ENCODE results near the gene BUD31. TPM values are rescaled to one million over a fixed set of nuclear protein-coding genes. Genes with fewer than 3 reads are reported as not detected.

The BUD31 gene
- total and polyA plus RNA-seq, 4 donors: 18.5 to 55.9 (median 32.0) TPM

- Histone ChIP-seq H3K27ac (ENCODE audit: low read depth in 1 of 2, low read length in 2 of 2) (no peak overlapping the region), H3K4me1 (ENCODE audit: control insufficient read depth in 4 of 4, insufficient read depth in 4 of 4, low read length in 3 of 4) (peaks cover 8 to 30% (median 19%) of the 10 kb centered on the region in 4 donors), H3K9me3 (ENCODE audit: control insufficient read depth in 4 of 4, low read length in 3 of 4) (no peaks in the 10 kb centered on the region), H3K9ac (ENCODE audit: low read depth in 1 of 2, low read length in 2 of 2) (no peak overlapping the region), H3K4me3 (ENCODE audit: low read depth in 1 of 3, low read length in 3 of 3) (no peak overlapping the region), H3K27me3 (ENCODE audit: control insufficient read depth in 4 of 4, insufficient read depth in 4 of 4, low read length in 3 of 4) (no peaks in the 10 kb centered on the region), H3K36me3 (ENCODE audit: control insufficient read depth in 4 of 4, insufficient read depth in 3 of 4, low read depth in 1 of 4, low read length in 3 of 4) (peaks cover 7 to 47% (median 16%) of the 10 kb centered on the region in 4 donors)
- no peak for DNase-seq (ENCODE audit: low spot score)
- WGBS: 94% methylated on average over 4 of the region's 4 CpGs
- TF ChIP-seq FOXA2 (IDR thresholded peaks at IDR 0.05) (no peak), NR2F2 (IDR thresholded peaks at IDR 0.05) (no peak), CTCF (IDR thresholded peaks at IDR 0.05; ENCODE audit: low read depth, low read length, missing input control) (no peak), TAF1 (conservative IDR thresholded peaks at IDR 0.05) (no peak), FOXA1 (IDR thresholded peaks at IDR 0.05) (no peak), GABPA (IDR thresholded peaks at IDR 0.05 in 1 of 2, conservative IDR thresholded peaks at IDR 0.05 in 1 of 2) (no peak), HNF4A (conservative IDR thresholded peaks at IDR 0.05) (no peak), RXRA (IDR thresholded peaks at IDR 0.05) (no peak), EGR1 (IDR thresholded peaks at IDR 0.05; ENCODE audit: low read depth in 2 of 2) (no peak)
- TF ChIP-seq, protein P1, sequence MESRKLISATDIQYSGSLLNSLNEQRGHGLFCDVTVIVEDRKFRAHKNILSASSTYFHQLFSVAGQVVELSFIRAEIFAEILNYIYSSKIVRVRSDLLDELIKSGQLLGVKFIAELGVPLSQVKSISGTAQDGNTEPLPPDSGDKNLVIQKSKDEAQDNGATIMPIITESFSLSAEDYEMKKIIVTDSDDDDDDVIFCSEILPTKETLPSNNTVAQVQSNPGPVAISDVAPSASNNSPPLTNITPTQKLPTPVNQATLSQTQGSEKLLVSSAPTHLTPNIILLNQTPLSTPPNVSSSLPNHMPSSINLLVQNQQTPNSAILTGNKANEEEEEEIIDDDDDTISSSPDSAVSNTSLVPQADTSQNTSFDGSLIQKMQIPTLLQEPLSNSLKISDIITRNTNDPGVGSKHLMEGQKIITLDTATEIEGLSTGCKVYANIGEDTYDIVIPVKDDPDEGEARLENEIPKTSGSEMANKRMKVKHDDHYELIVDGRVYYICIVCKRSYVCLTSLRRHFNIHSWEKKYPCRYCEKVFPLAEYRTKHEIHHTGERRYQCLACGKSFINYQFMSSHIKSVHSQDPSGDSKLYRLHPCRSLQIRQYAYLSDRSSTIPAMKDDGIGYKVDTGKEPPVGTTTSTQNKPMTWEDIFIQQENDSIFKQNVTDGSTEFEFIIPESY (IDR thresholded peaks at IDR 0.05): no peak
- TF ChIP-seq, protein P2, sequence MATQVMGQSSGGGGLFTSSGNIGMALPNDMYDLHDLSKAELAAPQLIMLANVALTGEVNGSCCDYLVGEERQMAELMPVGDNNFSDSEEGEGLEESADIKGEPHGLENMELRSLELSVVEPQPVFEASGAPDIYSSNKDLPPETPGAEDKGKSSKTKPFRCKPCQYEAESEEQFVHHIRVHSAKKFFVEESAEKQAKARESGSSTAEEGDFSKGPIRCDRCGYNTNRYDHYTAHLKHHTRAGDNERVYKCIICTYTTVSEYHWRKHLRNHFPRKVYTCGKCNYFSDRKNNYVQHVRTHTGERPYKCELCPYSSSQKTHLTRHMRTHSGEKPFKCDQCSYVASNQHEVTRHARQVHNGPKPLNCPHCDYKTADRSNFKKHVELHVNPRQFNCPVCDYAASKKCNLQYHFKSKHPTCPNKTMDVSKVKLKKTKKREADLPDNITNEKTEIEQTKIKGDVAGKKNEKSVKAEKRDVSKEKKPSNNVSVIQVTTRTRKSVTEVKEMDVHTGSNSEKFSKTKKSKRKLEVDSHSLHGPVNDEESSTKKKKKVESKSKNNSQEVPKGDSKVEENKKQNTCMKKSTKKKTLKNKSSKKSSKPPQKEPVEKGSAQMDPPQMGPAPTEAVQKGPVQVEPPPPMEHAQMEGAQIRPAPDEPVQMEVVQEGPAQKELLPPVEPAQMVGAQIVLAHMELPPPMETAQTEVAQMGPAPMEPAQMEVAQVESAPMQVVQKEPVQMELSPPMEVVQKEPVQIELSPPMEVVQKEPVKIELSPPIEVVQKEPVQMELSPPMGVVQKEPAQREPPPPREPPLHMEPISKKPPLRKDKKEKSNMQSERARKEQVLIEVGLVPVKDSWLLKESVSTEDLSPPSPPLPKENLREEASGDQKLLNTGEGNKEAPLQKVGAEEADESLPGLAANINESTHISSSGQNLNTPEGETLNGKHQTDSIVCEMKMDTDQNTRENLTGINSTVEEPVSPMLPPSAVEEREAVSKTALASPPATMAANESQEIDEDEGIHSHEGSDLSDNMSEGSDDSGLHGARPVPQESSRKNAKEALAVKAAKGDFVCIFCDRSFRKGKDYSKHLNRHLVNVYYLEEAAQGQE (IDR thresholded peaks at IDR 0.05): no peak
- TF ChIP-seq, protein P3, sequence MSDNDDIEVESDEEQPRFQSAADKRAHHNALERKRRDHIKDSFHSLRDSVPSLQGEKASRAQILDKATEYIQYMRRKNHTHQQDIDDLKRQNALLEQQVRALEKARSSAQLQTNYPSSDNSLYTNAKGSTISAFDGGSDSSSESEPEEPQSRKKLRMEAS (IDR thresholded peaks at IDR 0.05): no peak
- TF ChIP-seq, protein P4, sequence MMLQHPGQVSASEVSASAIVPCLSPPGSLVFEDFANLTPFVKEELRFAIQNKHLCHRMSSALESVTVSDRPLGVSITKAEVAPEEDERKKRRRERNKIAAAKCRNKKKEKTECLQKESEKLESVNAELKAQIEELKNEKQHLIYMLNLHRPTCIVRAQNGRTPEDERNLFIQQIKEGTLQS (IDR thresholded peaks at IDR 0.05): no peak
Observed at GRCh38 chr7:99394188-99394502, 14.6 kb upstream of the BUD31 start.

GRCh38 chr7:99395616-99396327 lies 13.0 kb upstream of the BUD31 start:
- H3K36me3 ChIP-seq (ENCODE audit: control insufficient read depth in 4 of 4, insufficient read depth in 3 of 4, low read depth in 1 of 4, low read length in 3 of 4): peaks cover 11 to 51% (median 23%) of the 10 kb centered on the region in 4 donors
- 43% methylated on average over 14 of the region's 14 CpGs for WGBS
- H3K9ac ChIP-seq (ENCODE audit: low read depth in 1 of 2, low read length in 2 of 2): no peak overlapping the region
- H3K27ac ChIP-seq (ENCODE audit: low read depth in 1 of 2, low read length in 2 of 2): peak overlapping the region in 1 of 2 donors; percentile 52
- peaks cover 8 to 30% (median 19%) of the 10 kb centered on the region in 4 donors for H3K4me1 ChIP-seq (ENCODE audit: control insufficient read depth in 4 of 4, insufficient read depth in 4 of 4, low read length in 3 of 4)
- H3K9me3 ChIP-seq (ENCODE audit: control insufficient read depth in 4 of 4, low read length in 3 of 4): no peaks in the 10 kb centered on the region
- no peaks in the 10 kb centered on the region for H3K27me3 ChIP-seq (ENCODE audit: control insufficient read depth in 4 of 4, insufficient read depth in 4 of 4, low read length in 3 of 4)
- H3K4me3 ChIP-seq (ENCODE audit: low read depth in 1 of 3, low read length in 3 of 3): no peak overlapping the region
- DNase-seq (ENCODE audit: low spot score): no peak
- TF ChIP-seq NR2F2 (IDR thresholded peaks at IDR 0.05): no peak
- peak in 1 of 2 donors; percentile 42 for TF ChIP-seq JUND (IDR thresholded peaks at IDR 0.05)
- peak in 1 of 2 donors; percentile 2 for TF ChIP-seq RAD21 (IDR thresholded peaks at IDR 0.05)
- no peak for TF ChIP-seq EGR1 (IDR thresholded peaks at IDR 0.05; ENCODE audit: low read depth in 2 of 2)
- TF ChIP-seq RXRA (IDR thresholded peaks at IDR 0.05): peak; percentile 27 to 89
- peak; percentile 53 for TF ChIP-seq FOXA1 (IDR thresholded peaks at IDR 0.05)
- TF ChIP-seq, protein P2 (IDR thresholded peaks at IDR 0.05): no peak
- TF ChIP-seq HNF4A (conservative IDR thresholded peaks at IDR 0.05): peak; percentile 52 to 80
- peak; percentile 79 for TF ChIP-seq FOXA2 (IDR thresholded peaks at IDR 0.05)
- TF ChIP-seq, protein P3 (IDR thresholded peaks at IDR 0.05): peak; percentile 71
- TF ChIP-seq, protein P4 (IDR thresholded peaks at IDR 0.05): no peak

Data from liver (tissue), 9 donors.